Ramos (cell line): ENCODE results near the gene TIMP4.

Experiments
- in situ Hi-C: fragments of 300-500 bp; cut with MboI; formaldehyde crosslinking; loops from one replicate; pipeline ENCODE4 v1.14.3; 2022; ENCODE audit warnings: low sequenced_read_pairs; ENCODE audit not compliant: unreplicated experiment

TIMP4 gene

GRCh38 chr3:12117473-12117872 lies 41.2 kb downstream of the TIMP4 start:
- in situ Hi-C loops = no loop called here

DNA sequence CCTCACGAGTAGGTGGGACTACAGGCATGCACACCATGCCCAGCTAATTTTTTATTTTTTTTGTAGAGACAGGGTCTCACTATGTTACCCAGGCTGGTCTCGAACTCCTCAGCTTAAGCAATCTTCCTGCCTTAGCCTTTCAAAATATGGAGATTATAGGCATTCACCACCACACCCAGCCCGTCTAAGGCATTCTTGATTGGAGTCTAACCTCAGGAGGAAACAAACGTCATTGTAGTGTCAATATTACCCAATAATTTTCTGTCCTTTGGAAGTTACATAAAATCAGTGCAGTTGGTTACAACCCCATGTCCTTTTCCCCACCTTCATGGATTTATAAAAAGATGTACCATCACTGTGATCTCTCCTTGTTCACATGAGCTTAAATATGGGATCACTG lies 41.8 kb downstream of the TIMP4 start:
- in situ Hi-C loops = no loop called here

DNA sequence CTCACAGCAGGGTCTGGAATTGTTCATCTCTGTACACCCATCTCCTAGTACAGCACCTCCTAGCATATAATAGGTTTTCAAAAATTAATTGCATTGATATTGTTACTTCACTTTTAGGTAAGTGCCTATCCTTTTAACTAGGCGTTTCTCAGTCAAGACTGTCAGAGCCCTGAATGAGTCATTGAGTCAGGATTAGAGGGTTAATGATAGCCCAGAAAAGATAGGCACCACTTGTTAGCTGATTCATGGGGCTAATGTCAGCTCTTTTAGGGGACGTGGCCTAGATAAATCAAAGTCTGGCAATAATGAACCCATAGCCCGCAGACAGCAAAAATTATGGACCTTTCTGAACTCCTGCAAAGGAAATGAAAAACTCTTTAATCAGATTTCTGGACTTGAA lies 42.9 kb downstream of the TIMP4 start:
- in situ Hi-C loops = no loop called here

GRCh38 chr3:12115104-12115503 lies 43.6 kb downstream of the TIMP4 start:
- in situ Hi-C loops = no loop called here

DNA sequence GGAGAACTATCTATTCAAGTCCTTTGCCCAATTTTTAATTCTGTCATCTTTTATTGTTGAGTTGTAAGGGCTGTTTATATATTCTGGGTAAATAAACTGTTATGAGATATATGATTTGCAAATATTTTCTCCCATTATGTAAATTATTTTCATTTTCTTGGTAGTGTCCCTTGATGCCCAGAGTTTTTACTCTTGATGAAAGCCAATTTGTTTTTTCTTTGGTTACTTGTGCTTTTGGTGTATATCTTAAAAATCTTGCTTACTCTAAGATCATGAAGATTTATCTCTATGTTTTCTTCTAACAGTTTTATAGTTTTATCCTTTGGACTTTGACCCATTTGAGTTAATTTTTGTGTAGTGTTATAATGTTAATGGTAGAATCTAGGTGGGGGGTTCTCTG lies 44.5 kb downstream of the TIMP4 start:
- in situ Hi-C loops = no loop called here

GRCh38 chr3:12107071-12107713 lies 51.5 kb downstream of the TIMP4 start:
- in situ Hi-C loops = no loop called here
